ENCODE measurements around the gene SMOC1.

SMOC1 gene

DNA sequence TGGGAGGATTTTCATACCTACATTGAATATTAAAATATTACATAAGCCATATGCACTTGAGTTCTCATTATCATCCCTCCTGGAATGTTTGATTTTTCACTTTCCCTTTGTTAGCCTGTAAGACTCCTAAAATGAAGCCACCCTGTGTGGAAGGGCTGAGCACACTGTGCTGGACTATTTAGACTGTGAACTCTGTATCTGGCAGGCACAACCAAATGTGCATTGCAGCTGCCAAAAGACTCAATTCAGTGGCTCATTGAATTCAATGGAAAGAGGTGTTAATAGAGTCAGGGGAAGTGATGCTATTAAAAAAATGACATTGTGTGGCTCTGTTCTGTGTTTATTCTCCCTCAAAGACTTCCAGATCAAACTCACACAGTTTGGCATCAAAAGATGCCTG is 111.1 kb downstream of the SMOC1 start:
- DNase-seq (ENCODE audit: low read depth): no peak
- TF ChIP-seq, protein P1, sequence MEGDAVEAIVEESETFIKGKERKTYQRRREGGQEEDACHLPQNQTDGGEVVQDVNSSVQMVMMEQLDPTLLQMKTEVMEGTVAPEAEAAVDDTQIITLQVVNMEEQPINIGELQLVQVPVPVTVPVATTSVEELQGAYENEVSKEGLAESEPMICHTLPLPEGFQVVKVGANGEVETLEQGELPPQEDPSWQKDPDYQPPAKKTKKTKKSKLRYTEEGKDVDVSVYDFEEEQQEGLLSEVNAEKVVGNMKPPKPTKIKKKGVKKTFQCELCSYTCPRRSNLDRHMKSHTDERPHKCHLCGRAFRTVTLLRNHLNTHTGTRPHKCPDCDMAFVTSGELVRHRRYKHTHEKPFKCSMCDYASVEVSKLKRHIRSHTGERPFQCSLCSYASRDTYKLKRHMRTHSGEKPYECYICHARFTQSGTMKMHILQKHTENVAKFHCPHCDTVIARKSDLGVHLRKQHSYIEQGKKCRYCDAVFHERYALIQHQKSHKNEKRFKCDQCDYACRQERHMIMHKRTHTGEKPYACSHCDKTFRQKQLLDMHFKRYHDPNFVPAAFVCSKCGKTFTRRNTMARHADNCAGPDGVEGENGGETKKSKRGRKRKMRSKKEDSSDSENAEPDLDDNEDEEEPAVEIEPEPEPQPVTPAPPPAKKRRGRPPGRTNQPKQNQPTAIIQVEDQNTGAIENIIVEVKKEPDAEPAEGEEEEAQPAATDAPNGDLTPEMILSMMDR (IDR thresholded peaks at IDR 0.05; ENCODE audit: low read depth, low read length, missing control alignments): no peak
- no peak overlapping the region for H3K4me3 ChIP-seq (ENCODE audit: low read depth, low read length)

DNA sequence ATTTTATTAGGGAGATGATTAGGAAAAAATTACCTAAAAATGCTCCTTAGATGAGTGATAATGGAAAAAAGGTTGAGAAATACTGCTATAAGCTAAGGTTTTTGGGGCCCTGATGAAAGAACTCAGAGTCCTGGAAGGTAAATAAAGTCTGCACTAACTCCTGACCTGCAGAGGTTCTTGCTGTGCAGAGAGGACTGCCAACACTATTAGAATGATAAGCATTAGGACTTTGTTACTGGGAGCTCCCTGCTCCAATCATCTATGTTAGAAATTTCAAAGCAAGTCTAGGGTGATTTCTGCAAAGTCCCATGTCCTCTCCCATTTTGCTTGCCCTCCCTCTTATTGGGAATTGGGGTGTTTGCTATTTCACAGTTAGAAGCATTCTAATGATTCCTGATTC is 112.2 kb downstream of the SMOC1 start:
- TF ChIP-seq, protein P1 (IDR thresholded peaks at IDR 0.05; ENCODE audit: low read depth, low read length, missing control alignments): no peak
- DNase-seq (ENCODE audit: low read depth): no peak
- no peak overlapping the region for H3K4me3 ChIP-seq (ENCODE audit: low read depth, low read length)

DNA sequence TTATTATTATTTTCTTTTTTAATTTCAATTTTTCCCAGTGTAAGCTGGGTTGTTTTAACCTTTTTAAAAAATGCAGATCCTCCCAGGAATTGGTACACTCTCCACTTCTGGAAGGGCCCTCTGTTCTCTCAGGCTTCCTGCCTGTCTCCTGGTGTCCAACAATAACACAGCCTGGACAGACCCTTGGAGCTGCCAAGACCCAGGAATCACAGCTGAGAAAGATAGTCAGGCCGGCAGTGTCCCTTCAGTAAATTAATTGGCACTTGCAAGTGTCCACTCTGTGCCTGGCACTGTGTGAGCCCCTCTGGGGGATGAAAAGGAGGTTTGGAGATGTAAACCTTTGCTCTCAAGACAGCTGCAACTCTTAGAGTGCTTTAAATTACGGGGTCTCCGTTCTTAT is 113.3 kb downstream of the SMOC1 start:
- H3K4me3 ChIP-seq (ENCODE audit: low read depth, low read length): no peak overlapping the region
- TF ChIP-seq, protein P1 (IDR thresholded peaks at IDR 0.05; ENCODE audit: low read depth, low read length, missing control alignments): no peak
- DNase-seq (ENCODE audit: low read depth): no peak

DNA sequence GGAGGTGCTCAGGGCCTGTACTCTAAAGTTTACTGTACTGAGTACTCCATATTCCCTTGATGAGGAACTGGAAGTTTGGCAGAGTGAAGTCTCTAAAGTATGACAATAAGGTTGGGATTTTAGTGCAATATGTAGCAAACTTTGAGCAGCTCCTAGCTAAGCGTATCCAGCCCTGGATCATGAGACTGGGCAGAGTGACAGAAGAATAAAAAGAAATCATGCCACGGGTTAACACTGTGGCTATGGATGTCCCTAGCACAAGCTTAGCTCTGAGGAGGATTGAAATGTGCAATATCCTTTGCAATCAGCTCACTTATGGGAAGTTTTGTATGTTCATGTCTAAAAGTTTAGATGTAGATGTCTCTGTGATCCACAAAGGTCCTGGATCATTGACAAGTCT is 114.1 kb downstream of the SMOC1 start:
- no peak overlapping the region for H3K4me3 ChIP-seq (ENCODE audit: low read depth, low read length)
- TF ChIP-seq, protein P1 (IDR thresholded peaks at IDR 0.05; ENCODE audit: low read depth, low read length, missing control alignments): no peak
- DNase-seq (ENCODE audit: low read depth): no peak

DNA sequence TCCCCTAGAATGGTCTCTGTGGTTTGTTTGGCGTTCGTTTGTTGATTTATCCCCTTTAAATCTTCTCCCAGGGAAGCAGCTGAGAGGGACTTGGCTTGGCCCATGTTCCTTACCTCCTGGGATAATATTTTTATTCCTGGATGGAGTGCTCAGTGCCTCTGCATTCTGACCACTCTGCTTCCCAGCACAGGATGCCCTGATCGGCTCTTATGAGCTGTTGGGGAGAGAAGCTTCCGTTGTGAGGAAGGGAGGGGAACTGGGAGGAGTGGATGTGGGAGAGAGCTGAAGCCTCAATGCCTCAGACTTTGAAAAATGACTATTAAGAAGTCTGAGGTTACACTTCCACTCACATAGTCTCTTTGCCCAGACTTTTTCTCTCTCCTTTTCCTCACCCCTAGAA is 114.8 kb downstream of the SMOC1 start:
- no peak for DNase-seq (ENCODE audit: low read depth)
- TF ChIP-seq, protein P1 (IDR thresholded peaks at IDR 0.05; ENCODE audit: low read depth, low read length, missing control alignments): no peak

DNA sequence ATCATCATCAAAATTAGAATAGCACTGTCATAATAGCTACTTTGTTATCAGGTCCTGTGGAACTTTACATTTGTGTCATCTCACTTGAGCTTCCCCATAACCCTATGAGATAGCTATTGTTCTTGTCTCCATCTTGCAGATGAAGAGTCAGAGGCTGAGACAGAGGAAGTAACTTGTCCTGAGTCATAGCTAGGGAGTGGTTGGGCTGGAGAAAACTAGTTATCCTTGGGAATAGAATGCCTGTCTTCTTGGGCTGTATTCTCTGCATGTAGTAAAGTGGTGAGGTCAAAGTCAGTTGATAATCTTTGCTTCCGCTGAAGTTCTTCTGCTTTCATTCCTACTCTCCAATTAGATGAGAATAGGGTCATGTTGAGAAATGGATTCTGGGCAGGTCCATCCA is 117.0 kb downstream of the SMOC1 start:
- no peak for DNase-seq (ENCODE audit: low read depth)
- no peak overlapping the region for H3K4me3 ChIP-seq (ENCODE audit: low read depth, low read length)
- TF ChIP-seq, protein P1 (IDR thresholded peaks at IDR 0.05; ENCODE audit: low read depth, low read length, missing control alignments): no peak

More for the DNA sequence above, 114.8 kb downstream of the SMOC1 start:
- no peak overlapping the region for H3K4me3 ChIP-seq (ENCODE audit: low read depth, low read length)

DNA sequence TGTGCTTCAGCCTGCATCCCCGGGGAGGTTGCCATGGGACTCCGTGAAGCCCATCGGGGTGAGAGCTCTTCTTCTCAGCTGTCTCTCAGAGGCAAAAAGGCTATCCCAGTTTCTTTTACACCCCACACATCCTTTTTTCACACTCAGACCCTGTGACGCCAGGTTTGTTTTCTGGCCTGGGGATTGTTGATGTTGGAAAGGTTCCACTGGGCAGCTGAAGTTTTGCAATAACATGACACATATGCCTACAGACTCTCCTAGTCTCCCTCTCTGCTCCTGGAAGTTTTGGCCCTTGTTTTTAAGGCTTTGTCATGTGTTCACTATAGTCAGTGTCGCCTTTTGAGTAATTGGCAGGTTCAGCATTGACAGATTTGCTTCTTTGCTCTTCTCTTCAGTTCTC is 118.6 kb downstream of the SMOC1 start:
- no peak for DNase-seq (ENCODE audit: low read depth)
- H3K4me3 ChIP-seq (ENCODE audit: low read depth, low read length): no peak overlapping the region
- TF ChIP-seq, protein P1 (IDR thresholded peaks at IDR 0.05; ENCODE audit: low read depth, low read length, missing control alignments): no peak

Measured in GM12864 (cell line).